Esophagus muscularis mucosa (tissue), 4 donors: ENCODE measurements around the gene RCBTB2.

Source experiments
- CTCF ChIP-seq, 3 experiments: fragments of 200-600 bp in 2 of 3; fragments of 450-650 bp in 1 of 3; sonication (generic) in 2 of 3; IDR thresholded peaks; one replicate each; pipeline ENCODE4 v1.5.1; 2017 to 2019; ENCODE audit warnings: antibody characterized with exemption in 3 of 3, mild to moderate bottlenecking in 2 of 3, moderate library complexity in 1 of 3
- EP300 ChIP-seq: sonication (generic); formaldehyde crosslinking; IDR thresholded peaks from one replicate; pipeline ENCODE4 v1.6.1; 2017; ENCODE audit warnings: antibody characterized with exemption
- POLR2A ChIP-seq: fragments of 450-650 bp; IDR thresholded peaks from one replicate; pipeline ENCODE4 v1.6.1; 2017; ENCODE audit warnings: antibody characterized with exemption, moderate library complexity, mild to moderate bottlenecking, low read depth

GRCh38 chr13:48564056-48564455 is 31.2 kb upstream of the RCBTB2 start:
- TF ChIP-seq POLR2A (no peak), CTCF (IDR thresholded peaks at IDR 0.05) (no peak), EP300 (no peak)
